ENCODE data around the gene PIEZO1. TPM values are rescaled to one million over a fixed set of nuclear protein-coding genes. Genes with fewer than 3 reads are reported as not detected.

Gene PIEZO1
- total and polyA plus RNA-seq, 10 donors: 145 to 385 (median 201) TPM

DNA sequence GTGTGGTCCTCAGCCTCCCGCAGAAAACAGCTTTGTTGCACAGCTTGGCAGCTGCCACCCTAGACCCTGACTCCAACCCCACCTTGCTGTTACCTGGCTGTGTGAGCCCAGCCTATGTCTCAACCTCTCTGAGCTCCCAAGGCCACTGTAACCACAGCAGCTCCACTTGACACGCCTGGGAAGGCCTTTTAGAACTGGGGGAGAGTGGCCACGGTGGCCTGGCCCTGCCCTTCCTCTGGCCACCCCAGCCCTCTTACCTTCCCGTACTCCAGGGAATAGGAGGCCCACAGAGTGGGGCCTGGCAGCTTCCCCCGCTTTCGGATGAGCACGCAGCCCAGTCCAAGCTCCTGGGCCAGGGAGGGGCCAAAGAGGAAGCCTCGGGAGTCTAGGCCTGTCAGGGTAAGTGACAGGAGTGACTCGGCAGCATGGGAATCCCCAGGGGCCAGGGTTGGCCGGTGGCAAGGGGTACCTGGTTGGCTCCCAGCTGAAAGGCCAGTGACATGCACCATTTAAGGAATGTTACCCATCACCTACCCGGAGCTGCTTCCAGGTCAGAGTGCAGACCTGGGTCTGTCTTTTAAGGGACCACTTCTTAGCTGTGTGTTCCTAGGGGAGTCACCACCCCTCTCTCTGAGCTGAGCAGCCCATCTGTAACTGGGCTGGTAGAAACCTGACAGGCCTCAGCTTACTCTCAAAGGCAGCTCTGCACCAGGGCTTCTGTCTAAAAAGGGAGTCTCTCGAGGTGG lies 25.3 kb upstream of the PIEZO1 start:
- Histone ChIP-seq H3K36me3 (peaks cover 0 to 49% (median 24%) of the 10 kb centered on the region in 6 donors), H3K4me3 (peak overlapping the region in 7 of 8 donors; percentile 71 to 98 (median 95)), H3K4me1 (peaks cover 17 to 56% (median 37%) of the 10 kb centered on the region in 6 donors), H3K9me3 (no peaks in the 10 kb centered on the region), H3K27me3 (replicated peaks in 1 of 7) (no peaks in the 10 kb centered on the region), H3K27ac (peak overlapping the region in 7 of 8 donors; percentile 85 to 96 (median 94))
- TF ChIP-seq, protein P1, sequence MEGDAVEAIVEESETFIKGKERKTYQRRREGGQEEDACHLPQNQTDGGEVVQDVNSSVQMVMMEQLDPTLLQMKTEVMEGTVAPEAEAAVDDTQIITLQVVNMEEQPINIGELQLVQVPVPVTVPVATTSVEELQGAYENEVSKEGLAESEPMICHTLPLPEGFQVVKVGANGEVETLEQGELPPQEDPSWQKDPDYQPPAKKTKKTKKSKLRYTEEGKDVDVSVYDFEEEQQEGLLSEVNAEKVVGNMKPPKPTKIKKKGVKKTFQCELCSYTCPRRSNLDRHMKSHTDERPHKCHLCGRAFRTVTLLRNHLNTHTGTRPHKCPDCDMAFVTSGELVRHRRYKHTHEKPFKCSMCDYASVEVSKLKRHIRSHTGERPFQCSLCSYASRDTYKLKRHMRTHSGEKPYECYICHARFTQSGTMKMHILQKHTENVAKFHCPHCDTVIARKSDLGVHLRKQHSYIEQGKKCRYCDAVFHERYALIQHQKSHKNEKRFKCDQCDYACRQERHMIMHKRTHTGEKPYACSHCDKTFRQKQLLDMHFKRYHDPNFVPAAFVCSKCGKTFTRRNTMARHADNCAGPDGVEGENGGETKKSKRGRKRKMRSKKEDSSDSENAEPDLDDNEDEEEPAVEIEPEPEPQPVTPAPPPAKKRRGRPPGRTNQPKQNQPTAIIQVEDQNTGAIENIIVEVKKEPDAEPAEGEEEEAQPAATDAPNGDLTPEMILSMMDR (IDR thresholded peaks at IDR 0.05 in 8 of 11, conservative IDR thresholded peaks at IDR 0.05 in 3 of 11): no peak
- TF ChIP-seq POLR2A (IDR thresholded peaks at IDR 0.05) (no peak), POLR2AphosphoS5 (IDR thresholded peaks at IDR 0.05) (no peak)
- intact Hi-C loops (cut with DNase I; ENCODE audit: low total_unique reads): loop anchor here (5.0 kb wide), 1 partner anchor 47 kb away; the partner anchor contains the start of genes GALNS and TRAPPC2L
- no peak for DNase-seq
- WGBS, 5 donors: 27 to 51% (median 38%) methylated on average over 6 to 12 of the region's 12 CpGs

DNA sequence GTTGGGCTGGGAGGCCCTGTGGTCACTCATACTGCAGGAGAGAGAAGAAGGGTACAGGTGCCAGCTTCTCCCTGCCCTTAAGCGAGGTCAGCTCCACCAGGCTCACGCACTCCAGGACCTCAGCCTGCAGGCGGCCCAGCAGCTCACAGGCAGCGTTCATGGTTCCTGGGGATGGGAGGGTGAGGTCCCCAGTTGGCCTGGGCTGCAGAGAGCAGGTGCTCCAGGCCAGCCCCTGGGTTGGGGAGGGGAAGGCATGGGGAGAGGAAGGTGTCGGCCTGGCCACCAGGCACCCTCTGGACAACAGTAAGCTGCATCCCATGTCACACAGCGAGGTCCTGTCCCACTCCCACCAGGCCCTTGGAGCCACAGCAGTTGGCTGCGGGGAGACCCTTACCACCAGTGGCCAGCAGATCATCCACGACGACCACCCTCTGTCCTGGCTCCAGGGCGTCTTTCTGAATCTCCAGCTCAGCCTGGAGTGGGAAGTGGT lies 24.7 kb upstream of the PIEZO1 start:
- Histone ChIP-seq H3K27ac (peak overlapping the region in 3 of 8 donors; percentile 93 to 96 (median 96)), H3K36me3 (peaks cover 0 to 49% (median 24%) of the 10 kb centered on the region in 6 donors), H3K27me3 (replicated peaks in 1 of 7) (peaks cover 0 to under 1% (median 0%) of the 10 kb centered on the region in 7 donors), H3K4me1 (peaks cover 17 to 62% (median 41%) of the 10 kb centered on the region in 6 donors), H3K9me3 (no peaks in the 10 kb centered on the region), H3K4me3 (peak overlapping the region in 2 of 8 donors; percentile 92 to 95)
- TF ChIP-seq, protein P1 (IDR thresholded peaks at IDR 0.05 in 8 of 11, conservative IDR thresholded peaks at IDR 0.05 in 3 of 11): no peak
- TF ChIP-seq POLR2A (IDR thresholded peaks at IDR 0.05) (no peak), POLR2AphosphoS5 (IDR thresholded peaks at IDR 0.05) (peak in 1 of 3 donors; percentile 50)
- intact Hi-C loops (cut with DNase I; ENCODE audit: low total_unique reads): loop anchor here (5.0 kb wide), 1 partner anchor 48 kb away; the partner anchor contains the start of genes GALNS and TRAPPC2L
- DNase-seq: no peak
- WGBS, 5 donors: 75 to 91% (median 86%) methylated on average over 8 to 10 of the region's 10 CpGs

DNA sequence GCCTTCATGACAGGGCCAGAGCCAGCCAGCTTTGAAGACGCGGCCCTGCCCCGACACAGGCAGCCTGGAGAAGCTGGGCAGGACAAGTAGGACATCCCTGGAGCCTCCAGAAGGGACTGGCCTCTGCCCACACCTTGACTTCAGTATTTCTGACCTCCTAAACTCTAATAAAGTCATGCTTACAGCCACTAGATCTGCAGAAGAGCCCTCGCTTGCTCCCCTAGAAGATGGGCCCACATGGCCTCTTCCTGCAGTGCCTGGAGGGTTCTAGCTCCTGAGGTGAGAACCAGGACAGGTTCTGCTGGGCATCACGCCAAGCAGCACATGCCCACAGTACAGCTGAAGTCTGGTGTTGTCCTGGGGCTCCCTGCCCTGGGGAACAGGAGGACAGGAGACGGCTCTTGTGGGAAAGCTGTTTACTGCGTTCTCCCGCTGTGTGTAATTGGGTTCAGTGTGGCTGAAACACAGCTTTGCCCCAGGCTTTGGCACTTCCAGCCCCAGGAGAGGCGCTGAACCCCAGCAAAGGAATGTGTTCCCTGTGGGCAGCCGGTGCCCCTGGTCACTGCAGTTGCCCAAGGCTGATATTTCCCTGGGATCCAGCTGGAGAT lies 24.2 kb upstream of the PIEZO1 start:
- H3K27ac ChIP-seq: peak overlapping the region in 1 of 8 donors; percentile 96
- intact Hi-C loops (cut with DNase I; ENCODE audit: low total_unique reads): no loop called here
- no peak for TF ChIP-seq POLR2AphosphoS5 (IDR thresholded peaks at IDR 0.05)
- no peaks in the 10 kb centered on the region for H3K9me3 ChIP-seq
- WGBS, 5 donors: 80 to 94% (median 87%) methylated on average over 9 to 10 of the region's 10 CpGs
- H3K4me3 ChIP-seq: no peak overlapping the region
- peaks cover 0 to 49% (median 24%) of the 10 kb centered on the region in 6 donors for H3K36me3 ChIP-seq
- DNase-seq: no peak
- H3K4me1 ChIP-seq: peaks cover 21 to 67% (median 47%) of the 10 kb centered on the region in 6 donors
- H3K27me3 ChIP-seq (replicated peaks in 1 of 7): peaks cover 0 to 6% (median 0%) of the 10 kb centered on the region in 7 donors

DNA sequence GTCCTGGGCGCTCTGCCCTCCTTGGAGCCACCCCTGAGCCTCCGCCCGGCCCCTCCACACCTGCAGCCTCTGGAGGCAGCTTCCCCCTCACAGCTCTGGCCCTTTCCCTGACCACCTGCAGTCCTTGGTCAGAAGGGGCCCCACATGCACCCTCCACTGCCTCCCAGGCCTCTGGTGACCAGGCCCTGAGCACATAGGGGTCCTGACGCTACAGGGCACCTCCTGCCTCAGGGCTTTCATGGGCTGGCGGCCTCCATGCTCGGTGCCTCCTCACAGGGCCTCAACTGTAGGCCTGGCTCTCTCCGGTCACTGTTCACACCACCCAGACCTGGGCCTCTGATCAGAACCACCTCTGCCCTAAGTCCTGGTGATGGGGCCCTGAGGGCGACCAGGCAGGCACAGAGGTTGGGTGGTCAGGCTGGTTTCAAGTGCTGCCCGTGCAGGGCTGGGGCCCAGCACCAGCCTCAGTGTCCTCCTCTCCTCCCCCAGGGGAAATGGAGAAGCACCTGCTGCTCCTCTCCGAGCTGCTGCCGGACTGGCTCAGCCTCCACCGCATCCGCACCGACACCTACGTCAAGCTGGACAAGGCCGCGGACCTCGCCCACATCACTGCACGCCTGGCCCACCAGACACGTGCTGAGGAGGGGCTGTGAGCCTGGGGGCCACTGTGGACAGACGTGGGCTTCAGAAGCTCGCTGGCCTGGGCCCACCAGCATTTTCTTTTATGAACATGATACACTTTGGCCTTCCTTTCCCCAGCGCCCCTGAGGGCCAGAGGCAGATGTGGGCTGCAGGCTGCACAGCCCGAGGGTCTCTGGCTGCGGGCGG lies 22.8 kb upstream of the PIEZO1 start:
- DNase-seq: no peak
- Histone ChIP-seq H3K27ac (no peak overlapping the region), H3K4me1 (peaks cover 22 to 70% (median 49%) of the 10 kb centered on the region in 6 donors), H3K27me3 (replicated peaks in 1 of 7) (peaks cover 0 to 10% (median 0%) of the 10 kb centered on the region in 7 donors), H3K9me3 (no peaks in the 10 kb centered on the region), H3K4me3 (no peak overlapping the region), H3K36me3 (peaks cover 0 to 49% (median 24%) of the 10 kb centered on the region in 6 donors)
- WGBS, 5 donors: 89 to 93% (median 90%) methylated on average over 20 to 26 of the region's 26 CpGs
- TF ChIP-seq POLR2AphosphoS5 (IDR thresholded peaks at IDR 0.05): peak in 2 of 3 donors; percentile 8 to 63
- TF ChIP-seq POLR2A (IDR thresholded peaks at IDR 0.05): no peak
- intact Hi-C loops (cut with DNase I; ENCODE audit: low total_unique reads): no loop called here
